Raji (cell line): ENCODE data around the gene REEP2.

Experiments
- POLR2A ChIP-seq: IDR thresholded peaks from 2 replicates; pipeline ENCODE4 v1.6.1; 2011; ENCODE audit warnings: low read depth, low read length, control low read depth; ENCODE audit not compliant: insufficient read depth

REEP2 gene

GRCh38 chr5:138469540-138470321, 30.9 kb downstream of the REEP2 start:
- TF ChIP-seq POLR2A = peak; percentile 19; the same call in 1 of the 2 replicates

GRCh38 chr5:138470322-138471051, 31.6 kb downstream of the REEP2 start:
- no peak for TF ChIP-seq POLR2A

GRCh38 chr5:138471052-138471361, 32.1 kb downstream of the REEP2 start:
- TF ChIP-seq POLR2A = no peak

- no peak for TF ChIP-seq POLR2A
Measured at GRCh38 chr5:138472353-138472752, 33.5 kb downstream of the REEP2 start.

- no peak for TF ChIP-seq POLR2A
Measured at GRCh38 chr5:138476918-138477317, 38.1 kb downstream of the REEP2 start.

- no peak for TF ChIP-seq POLR2A
Measured at GRCh38 chr5:138482638-138483037, 43.8 kb downstream of the REEP2 start.

- no peak for TF ChIP-seq POLR2A
Measured at GRCh38 chr5:138488481-138488945, 49.7 kb downstream of the REEP2 start.

- TF ChIP-seq POLR2A = no peak
Measured at GRCh38 chr5:138489683-138490061, 50.8 kb downstream of the REEP2 start.

- no peak for TF ChIP-seq POLR2A
Measured at GRCh38 chr5:138490648-138491283, 51.9 kb downstream of the REEP2 start.

- no peak for TF ChIP-seq POLR2A
Measured at GRCh38 chr5:138491284-138491648, 52.4 kb downstream of the REEP2 start.

GRCh38 chr5:138491669-138492559, 53.1 kb downstream of the REEP2 start:
- no peak for TF ChIP-seq POLR2A

GRCh38 chr5:138492560-138493045, 53.7 kb downstream of the REEP2 start:
- no peak for TF ChIP-seq POLR2A

GRCh38 chr5:138495351-138495750, 56.5 kb downstream of the REEP2 start:
- TF ChIP-seq POLR2A = no peak
